ENCODE measurements around the gene HOXB13.

HOXB13 gene

GRCh38 chr17:48728232-48729231, at the start of gene HOXB13:
HOXB13 (minus strand) TSS chr17:48728750; CDS start chr17:48728593, 157 bp downstream.
- TF ChIP-seq JUND (IDR thresholded peaks at IDR 0.05; ENCODE audit: low read depth), result no peak
- DNase-seq (ENCODE audit: low read depth in 1 of 2, low spot score in 1 of 2), result no peak
- in situ Hi-C loops (cut with HindIII; ENCODE audit: low pct_unique_long_range_greater_than_20kb, low sequenced_read_pairs), result no loop called here

GRCh38 chr17:48776602-48777001, 48.1 kb upstream of the HOXB13 start:
- in situ Hi-C loops (cut with HindIII; ENCODE audit: low pct_unique_long_range_greater_than_20kb, low sequenced_read_pairs), result no loop called here
- DNase-seq (ENCODE audit: low read depth in 1 of 2, low spot score in 1 of 2), result no peak
- no peak for TF ChIP-seq JUND (IDR thresholded peaks at IDR 0.05; ENCODE audit: low read depth)

DNA sequence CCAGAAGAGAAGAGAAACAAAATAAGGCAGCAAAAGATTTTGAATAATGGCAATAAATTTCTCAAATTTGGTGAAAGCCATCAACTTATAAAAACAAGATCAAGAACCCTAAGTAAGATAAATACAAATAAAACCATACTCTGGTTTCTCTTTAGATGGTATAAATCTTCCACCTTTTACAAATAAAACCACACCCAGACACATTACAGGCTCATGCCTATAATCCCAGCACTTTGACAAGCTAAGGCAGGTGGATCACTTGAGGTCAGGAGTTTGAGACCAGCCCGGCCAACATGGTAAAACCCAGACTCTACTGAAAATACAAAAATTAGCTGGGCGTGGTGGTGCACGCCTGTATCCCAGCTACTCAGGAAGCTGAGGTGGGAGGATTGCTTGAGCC, 44.7 kb upstream of the HOXB13 start:
- TF ChIP-seq JUND (IDR thresholded peaks at IDR 0.05; ENCODE audit: low read depth), result no peak
- in situ Hi-C loops (cut with HindIII; ENCODE audit: low pct_unique_long_range_greater_than_20kb, low sequenced_read_pairs), result no loop called here
- no peak for DNase-seq (ENCODE audit: low read depth in 1 of 2, low spot score in 1 of 2)

GRCh38 chr17:48770954-48771353, 42.4 kb upstream of the HOXB13 start:
- no peak for DNase-seq (ENCODE audit: low read depth in 1 of 2, low spot score in 1 of 2)
- no peak for TF ChIP-seq JUND (IDR thresholded peaks at IDR 0.05; ENCODE audit: low read depth)
- in situ Hi-C loops (cut with HindIII; ENCODE audit: low pct_unique_long_range_greater_than_20kb, low sequenced_read_pairs), result no loop called here

DNA sequence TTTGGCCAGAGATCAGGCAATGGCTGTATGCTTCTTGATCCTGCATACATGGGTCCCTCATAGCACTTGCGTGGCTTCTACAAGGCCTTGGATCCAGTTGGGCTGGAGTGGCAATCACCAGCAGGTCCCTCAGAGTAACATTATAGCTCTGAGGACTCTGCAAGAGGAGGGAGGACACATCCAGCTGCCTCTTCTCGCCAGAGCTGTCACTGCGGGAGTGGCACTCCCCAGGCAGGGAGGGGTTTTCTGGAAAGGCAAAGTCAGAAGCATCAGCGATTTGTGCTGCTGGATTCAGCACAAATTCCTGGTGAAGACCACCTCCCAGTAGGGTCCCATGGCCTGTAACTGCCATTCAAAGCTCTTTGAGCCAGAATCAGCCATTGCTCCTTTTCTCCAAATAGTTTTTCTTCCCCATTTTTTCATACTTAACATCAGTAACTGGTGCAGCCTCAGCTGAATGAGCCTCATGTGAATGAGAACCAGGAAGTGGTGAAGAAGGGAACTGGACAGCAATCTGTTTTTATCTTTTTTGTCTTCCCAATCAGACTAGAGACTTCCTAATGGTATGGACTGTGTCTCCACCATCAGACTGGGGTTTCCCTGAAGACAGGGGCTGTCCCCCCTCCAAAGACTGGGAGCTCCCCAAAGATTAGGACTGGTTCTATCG, 40.6 kb upstream of the HOXB13 start:
- no peak for DNase-seq (ENCODE audit: low read depth in 1 of 2, low spot score in 1 of 2)
- TF ChIP-seq JUND (IDR thresholded peaks at IDR 0.05; ENCODE audit: low read depth), result no peak
- in situ Hi-C loops (cut with HindIII; ENCODE audit: low pct_unique_long_range_greater_than_20kb, low sequenced_read_pairs), result no loop called here

GRCh38 chr17:48767263-48767774, 38.8 kb upstream of the HOXB13 start:
- in situ Hi-C loops (cut with HindIII; ENCODE audit: low pct_unique_long_range_greater_than_20kb, low sequenced_read_pairs), result no loop called here
- TF ChIP-seq JUND (IDR thresholded peaks at IDR 0.05; ENCODE audit: low read depth), result no peak
- no peak for DNase-seq (ENCODE audit: low read depth in 1 of 2, low spot score in 1 of 2)

DNA sequence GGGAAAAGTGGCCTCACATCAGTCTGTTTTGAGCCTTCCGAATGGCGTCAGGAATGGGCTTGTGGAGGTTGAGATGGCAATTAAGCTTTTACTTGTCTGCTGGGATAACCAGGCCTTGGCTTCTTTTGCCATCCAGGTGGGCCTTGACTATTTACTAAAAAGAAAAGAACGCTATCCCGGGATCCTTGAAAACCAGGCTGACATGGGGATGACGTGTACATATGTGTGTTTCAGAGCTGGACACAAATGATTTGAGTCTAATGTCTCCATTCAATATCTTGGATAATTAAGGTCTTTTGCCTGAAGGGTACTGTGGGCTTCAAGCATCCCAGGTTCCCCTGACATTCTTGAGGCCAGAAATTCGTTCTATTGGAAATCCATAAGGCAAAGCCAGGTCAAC, 32.6 kb upstream of the HOXB13 start:
- DNase-seq (ENCODE audit: low read depth in 1 of 2, low spot score in 1 of 2), result no peak
- in situ Hi-C loops (cut with HindIII; ENCODE audit: low pct_unique_long_range_greater_than_20kb, low sequenced_read_pairs), result no loop called here
- no peak for TF ChIP-seq JUND (IDR thresholded peaks at IDR 0.05; ENCODE audit: low read depth)

- no peak for DNase-seq (ENCODE audit: low read depth in 1 of 2, low spot score in 1 of 2)
- no peak for TF ChIP-seq JUND (IDR thresholded peaks at IDR 0.05; ENCODE audit: low read depth)
- in situ Hi-C loops (cut with HindIII; ENCODE audit: low pct_unique_long_range_greater_than_20kb, low sequenced_read_pairs), result no loop called here
Measured at GRCh38 chr17:48760411-48760810, 31.9 kb upstream of the HOXB13 start.

DNA sequence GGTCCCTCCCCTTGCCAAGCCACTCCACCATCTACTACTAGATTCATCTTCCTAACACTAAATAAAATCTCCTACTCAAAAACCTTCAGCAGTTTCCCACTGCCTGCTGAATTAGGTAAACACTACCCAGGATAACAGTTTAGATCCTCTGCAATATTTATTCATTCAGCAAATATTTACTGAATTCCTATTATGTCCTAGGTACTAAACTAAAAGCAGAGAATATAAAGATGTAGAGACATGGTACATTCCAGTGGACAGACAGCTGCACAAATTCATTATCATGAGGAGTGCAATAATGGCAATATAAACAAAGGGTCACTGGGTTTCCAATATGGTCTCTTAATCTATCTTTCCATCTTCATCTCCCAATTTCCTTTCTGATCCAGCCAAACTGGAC, 30.7 kb upstream of the HOXB13 start:
- peak; percentile 37; the same call in 1 of the 2 replicates for TF ChIP-seq JUND (IDR thresholded peaks at IDR 0.05; ENCODE audit: low read depth)
- peak in 1 of 2 experiments; percentile 74 for DNase-seq (ENCODE audit: low read depth in 1 of 2, low spot score in 1 of 2)
- in situ Hi-C loops (cut with HindIII; ENCODE audit: low pct_unique_long_range_greater_than_20kb, low sequenced_read_pairs), result no loop called here

DNA sequence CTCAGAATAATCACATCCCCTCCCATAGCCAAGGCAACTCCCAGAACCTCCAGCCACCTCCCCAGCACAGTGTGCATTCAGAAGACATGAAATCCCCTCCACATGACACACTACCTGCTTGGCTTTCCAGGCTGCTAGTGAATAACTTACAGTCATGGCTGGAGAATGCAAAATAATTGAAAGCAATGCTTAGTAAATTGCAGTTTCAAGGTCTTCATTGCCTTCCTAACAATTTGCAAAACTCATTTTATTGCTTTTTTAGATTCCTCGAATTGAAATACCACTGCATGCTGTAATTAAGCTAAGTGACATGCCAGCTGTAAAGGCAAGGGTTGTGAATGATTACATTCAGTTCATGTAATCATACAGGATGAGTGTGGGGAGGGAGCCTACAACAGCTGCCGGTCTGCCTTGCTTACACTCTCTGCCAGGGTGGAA, 29.0 kb upstream of the HOXB13 start:
- TF ChIP-seq JUND (IDR thresholded peaks at IDR 0.05; ENCODE audit: low read depth), result no peak
- no peak for DNase-seq (ENCODE audit: low read depth in 1 of 2, low spot score in 1 of 2)
- in situ Hi-C loops (cut with HindIII; ENCODE audit: low pct_unique_long_range_greater_than_20kb, low sequenced_read_pairs), result no loop called here

GRCh38 chr17:48756830-48757251, 28.3 kb upstream of the HOXB13 start:
- TF ChIP-seq JUND (IDR thresholded peaks at IDR 0.05; ENCODE audit: low read depth), result no peak; the same call in 1 of the 2 replicates
- in situ Hi-C loops (cut with HindIII; ENCODE audit: low pct_unique_long_range_greater_than_20kb, low sequenced_read_pairs), result no loop called here
- DNase-seq (ENCODE audit: low read depth in 1 of 2, low spot score in 1 of 2), result peak; percentile 82 to 83

GRCh38 chr17:48755356-48755755, 26.8 kb upstream of the HOXB13 start:
- no peak for TF ChIP-seq JUND (IDR thresholded peaks at IDR 0.05; ENCODE audit: low read depth)
- no peak for DNase-seq (ENCODE audit: low read depth in 1 of 2, low spot score in 1 of 2)
- in situ Hi-C loops (cut with HindIII; ENCODE audit: low pct_unique_long_range_greater_than_20kb, low sequenced_read_pairs), result no loop called here

Data from T47D (cell line).